ENCODE results near the gene ATP2B2. TPM values are rescaled to one million over a fixed set of nuclear protein-coding genes. Genes with fewer than 3 reads are reported as not detected.

ATP2B2 gene
- total RNA-seq, 4 donors from 2014 or later: not detected

GRCh38 chr3:10286133-10286524, 219.3 kb downstream of the ATP2B2 start:
- no peak for TF ChIP-seq CTCF (IDR thresholded peaks at IDR 0.05)
- no peak for TF ChIP-seq EP300 (IDR thresholded peaks at IDR 0.05; ENCODE audit: low read depth)
- TF ChIP-seq POLR2A (IDR thresholded peaks at IDR 0.05): no peak
- TF ChIP-seq POLR2AphosphoS5 (IDR thresholded peaks at IDR 0.05): no peak
- no peak for DNase-seq
- 90 to 100% methylated on average over 2 to 5 of the region's 5 CpGs for WGBS, 2 donors (ENCODE audit: low coverage in 1 of 2)
- H3K27me3 ChIP-seq: no peaks in the 10 kb centered on the region
- peaks cover 0 to 5% (median 2%) of the 10 kb centered on the region in 4 donors for H3K36me3 ChIP-seq
- no peak overlapping the region for H3K4me3 ChIP-seq
- H3K4me1 ChIP-seq: no peaks in the 10 kb centered on the region
- H3K9me3 ChIP-seq: no peaks in the 10 kb centered on the region
- in situ Hi-C loops (cut with MboI; ENCODE audit: low pct_ligation_motif_present in 1 of 4, low pct_unique_long_range_greater_than_20kb in 1 of 4, low sequenced_read_pairs in 3 of 4) (no loop called here), intact Hi-C loops (cut with DNase I; ENCODE audit: low total_unique reads) (no loop called here)
- no peak overlapping the region for H3K27ac ChIP-seq

- Histone ChIP-seq H3K27me3 (no peaks in the 10 kb centered on the region), H3K4me1 (no peaks in the 10 kb centered on the region), H3K36me3 (peaks cover 0 to 10% (median 2%) of the 10 kb centered on the region in 4 donors), H3K4me3 (no peak overlapping the region), H3K27ac (no peak overlapping the region), H3K9me3 (no peaks in the 10 kb centered on the region)
- WGBS, 2 donors (ENCODE audit: low coverage in 1 of 2): 88 to 90% methylated on average over 7 to 12 of the region's 12 CpGs
- no peak for DNase-seq
- TF ChIP-seq EP300 (IDR thresholded peaks at IDR 0.05; ENCODE audit: low read depth) (no peak), POLR2AphosphoS5 (IDR thresholded peaks at IDR 0.05) (no peak), CTCF (IDR thresholded peaks at IDR 0.05) (no peak), POLR2A (IDR thresholded peaks at IDR 0.05) (no peak)
- intact Hi-C loops (cut with DNase I; ENCODE audit: low total_unique reads): no loop called here
- in situ Hi-C loops (cut with MboI; ENCODE audit: low pct_ligation_motif_present in 1 of 4, low pct_unique_long_range_greater_than_20kb in 1 of 4, low sequenced_read_pairs in 3 of 4): no loop called here
Observed at GRCh38 chr3:10285272-10286132, 219.9 kb downstream of the ATP2B2 start.

- Histone ChIP-seq H3K4me1 (no peaks in the 10 kb centered on the region), H3K27me3 (no peaks in the 10 kb centered on the region), H3K4me3 (no peak overlapping the region), H3K27ac (no peak overlapping the region), H3K9me3 (no peaks in the 10 kb centered on the region), H3K36me3 (peaks cover 0 to 19% (median 5%) of the 10 kb centered on the region in 4 donors)
- no peak for DNase-seq
- WGBS, 2 donors (ENCODE audit: low coverage in 1 of 2): 71% methylated on average over 9 of the region's 9 CpGs; no CpG with 5 or more reads in 1 of the 2 donors
- TF ChIP-seq POLR2A (IDR thresholded peaks at IDR 0.05) (no peak), CTCF (IDR thresholded peaks at IDR 0.05) (no peak), EP300 (IDR thresholded peaks at IDR 0.05; ENCODE audit: low read depth) (no peak), POLR2AphosphoS5 (IDR thresholded peaks at IDR 0.05) (no peak)
- in situ Hi-C loops (cut with MboI; ENCODE audit: low pct_ligation_motif_present in 1 of 4, low pct_unique_long_range_greater_than_20kb in 1 of 4, low sequenced_read_pairs in 3 of 4) (no loop called here), intact Hi-C loops (cut with DNase I; ENCODE audit: low total_unique reads) (no loop called here)
Observed at GRCh38 chr3:10284496-10284895, 220.9 kb downstream of the ATP2B2 start.

- Histone ChIP-seq H3K4me3 (no peak overlapping the region), H3K27ac (no peak overlapping the region), H3K4me1 (no peaks in the 10 kb centered on the region), H3K9me3 (no peaks in the 10 kb centered on the region), H3K36me3 (peaks cover 0 to 26% (median 9%) of the 10 kb centered on the region in 4 donors), H3K27me3 (no peaks in the 10 kb centered on the region)
- no peak for TF ChIP-seq EP300 (IDR thresholded peaks at IDR 0.05; ENCODE audit: low read depth)
- no peak for TF ChIP-seq POLR2A (IDR thresholded peaks at IDR 0.05)
- no peak for TF ChIP-seq CTCF (IDR thresholded peaks at IDR 0.05)
- TF ChIP-seq POLR2AphosphoS5 (IDR thresholded peaks at IDR 0.05): no peak
- DNase-seq: no peak
- WGBS, 2 donors (ENCODE audit: low coverage in 1 of 2): 64% methylated on average over 3 to 5 of the region's 5 CpGs
- in situ Hi-C loops (cut with MboI; ENCODE audit: low pct_ligation_motif_present in 1 of 4, low pct_unique_long_range_greater_than_20kb in 1 of 4, low sequenced_read_pairs in 3 of 4): no loop called here
- intact Hi-C loops (cut with DNase I; ENCODE audit: low total_unique reads): no loop called here
Observed at GRCh38 chr3:10283638-10284037, 221.7 kb downstream of the ATP2B2 start.

Measured in transverse colon (tissue), 4 donors.